Heart right ventricle (tissue), 16 donors: Measurements from ENCODE around the gene AP5M1. TPM values are rescaled to one million over a fixed set of nuclear protein-coding genes. Genes with fewer than 3 reads are reported as not detected.
"Not testable (repeated sequence)": the region's sequence is repeated elsewhere in the genome, so short reads cannot be mapped to it uniquely, and the experiment has no call there.

Experiments
- ATAC-seq, 8 donors: fragments of 200-7000 bp; cut with Tn5 transposase; one replicate each; pipeline ENCODE4 v1.9.1; 2020; ENCODE audit warnings: mild to moderate bottlenecking in 8 of 8, moderate library complexity in 8 of 8, moderate number of reproducible peaks in 1 of 8
- DNase-seq, 2 donors: peaks; one replicate each; pipeline ENCODE4 v3.0.0-alpha.2; 2020
- H3K27ac ChIP-seq, 10 donors: fragments of 200-600 bp; sonication (generic) in 2 of 10; one replicate each; pipeline versions ENCODE4 v1.5.0 to v1.8.0; 2020 to 2022; ENCODE audit warnings: mild to moderate bottlenecking in 3 of 10
- H3K27me3 ChIP-seq, 7 donors: fragments of 200-600 bp; one replicate each; pipeline ENCODE4 v1.8.0; 2021 to 2022; ENCODE audit warnings: mild to moderate bottlenecking in 2 of 7
- H3K36me3 ChIP-seq, 9 donors: fragments of 200-600 bp; sonication (generic) in 1 of 9; one replicate each; pipeline versions ENCODE4 v1.5.0 to v1.8.0; 2020 to 2022; ENCODE audit warnings: mild to moderate bottlenecking in 2 of 9
- H3K4me1 ChIP-seq, 9 donors: fragments of 200-600 bp; sonication (generic) in 1 of 9; one replicate each; pipeline versions ENCODE4 v1.5.0 to v1.8.0; 2020 to 2022; ENCODE audit warnings: mild to moderate bottlenecking in 4 of 9
- H3K4me3 ChIP-seq, 10 donors: fragments of 200-600 bp; sonication (generic) in 2 of 10; one replicate each; pipeline versions ENCODE4 v1.5.0 to v1.8.0; 2020 to 2022; ENCODE audit warnings: mild to moderate bottlenecking in 7 of 10, moderate library complexity in 2 of 10
- H3K9me3 ChIP-seq, 11 donors: fragments of 200-600 bp in 10 of 11; sonication (generic) in 2 of 11; one replicate each; pipeline versions ENCODE4 v1.5.0 to v1.8.0; 2013 to 2022; ENCODE audit warnings: mild to moderate bottlenecking in 2 of 11, control low read depth in 1 of 11, moderate library complexity in 1 of 11
- CTCF ChIP-seq, 9 donors: fragments of 200-600 bp; sonication (generic) in 2 of 9; IDR thresholded peaks; one replicate each; pipeline versions ENCODE4 v1.5.0 to v1.8.0; 2021 to 2022; ENCODE audit warnings: antibody characterized with exemption in 9 of 9, mild to moderate bottlenecking in 5 of 9, moderate library complexity in 1 of 9
- WGBS, 2 donors: extraction: QIAGEN DNeasy Blood & Tissue Kit; methylation state at CpG; one replicate each; pipeline ENCODE4 v1.1.7; 2013; ENCODE audit warnings: inconsistent platforms in 1 of 2; 5-methylcytosine and 5-hydroxymethylcytosine counted together
- intact Hi-C, 10 donors: fragments of 100-400 bp; cut with DNase I; formaldehyde crosslinking; loops; one replicate each; pipeline versions ENCODE4 v1.11.1 to v1.14.2; 2022
- long read RNA-seq, 3 donors: library from polyadenylated mRNA; unstranded; transcript quantifications; one replicate each; pipeline ENCODE4 v2.0.0, GENCODE V29; 2020 to 2021
- polyA plus RNA-seq, 2 donors: library from polyadenylated mRNA; stranded (reverse); fragments of 200-250 nt; gene quantifications; one replicate each; pipeline ENCODE4 v1.2.3, GENCODE V29; 2013
- total RNA-seq, 10 donors: library from RNA; stranded (reverse); fragmentation: NEBNext Ultra II Directional in 3 of 10; extraction: Animal tissue kit (Norgen Biotek cat#: 25700) in 3 of 10; gene quantifications; one replicate each; pipeline versions ENCODE4 v1.2.1 to v1.2.4, GENCODE V29; 2021 to 2023
- donor health status: Arrhythmogenic right ventricular cardiomyopathy.
- donor health status: ischemic (EF 13 %, LVEDD 7.1; RV severe dilation, severe dysfunction).
- donor health status: healthy with polysubstance abuse.
- donor health status: DM: no; HTN: yes; CAD: no.
- donor health status: DM: no; HTN: no; CAD: no.
- donor health status: ischemic (EF 25% LVEDD 6.9; RV normal size, moderate dysfunction).
- donor health status: ischemic (EF 25% LVEDD 5.7; RV mildly dilated, moderate dysfunction).
- donor health status: healthy.
- donor health status: DM: yes; HTN: yes; CAD: no.
- donor health status: Ischemic cardiomyopathy.
- donor health status: ischemic (EF 35%, LVEDD 5.7; RV mildly dilated, moderate dysfunction).
- donor health status: nonischemic (EF 11% LVEDD 7.7; RV severe dilation, severe dysfunction).
- donor health status: DM: yes; HTN: yes; CAD: no.
- donor health status: PGD.
- donor health status: ischemic (EF 29% LVEDD 5.4; RV normal size, mild dysfunction).
- donor health status: nonischemic (EF 23%, LVEDD 6.1; RV moderate dilation, normal function).

AP5M1 gene
- 10 to 100 TPM; 41.1 to 56.8 (median 47.8) TPM for total RNA-seq
- polyA plus RNA-seq: 10 to 100 TPM in 1 of 2 donors, 1 to 10 TPM in 1; 4.7 to 13.7 TPM
- long read RNA-seq, donor 1, full-length matches to known transcripts: 26 of 38 reads
- long read RNA-seq, donor 1, partial matches to known transcripts: 4 of 38 reads
- long read RNA-seq, donor 1, other reads (novel, unspliced or antisense): 8 of 38 reads
- long read RNA-seq, donor 2, full-length matches to known transcripts: 19 of 29 reads
- long read RNA-seq, donor 2, partial matches to known transcripts: 1 of 29 reads
- long read RNA-seq, donor 2, other reads (novel, unspliced or antisense): 9 of 29 reads
- long read RNA-seq, donor 3, full-length matches to known transcripts: 43 of 61 reads
- long read RNA-seq, donor 3, partial matches to known transcripts: 6 of 61 reads
- long read RNA-seq, donor 3, other reads (novel, unspliced or antisense): 12 of 61 reads

DNA sequence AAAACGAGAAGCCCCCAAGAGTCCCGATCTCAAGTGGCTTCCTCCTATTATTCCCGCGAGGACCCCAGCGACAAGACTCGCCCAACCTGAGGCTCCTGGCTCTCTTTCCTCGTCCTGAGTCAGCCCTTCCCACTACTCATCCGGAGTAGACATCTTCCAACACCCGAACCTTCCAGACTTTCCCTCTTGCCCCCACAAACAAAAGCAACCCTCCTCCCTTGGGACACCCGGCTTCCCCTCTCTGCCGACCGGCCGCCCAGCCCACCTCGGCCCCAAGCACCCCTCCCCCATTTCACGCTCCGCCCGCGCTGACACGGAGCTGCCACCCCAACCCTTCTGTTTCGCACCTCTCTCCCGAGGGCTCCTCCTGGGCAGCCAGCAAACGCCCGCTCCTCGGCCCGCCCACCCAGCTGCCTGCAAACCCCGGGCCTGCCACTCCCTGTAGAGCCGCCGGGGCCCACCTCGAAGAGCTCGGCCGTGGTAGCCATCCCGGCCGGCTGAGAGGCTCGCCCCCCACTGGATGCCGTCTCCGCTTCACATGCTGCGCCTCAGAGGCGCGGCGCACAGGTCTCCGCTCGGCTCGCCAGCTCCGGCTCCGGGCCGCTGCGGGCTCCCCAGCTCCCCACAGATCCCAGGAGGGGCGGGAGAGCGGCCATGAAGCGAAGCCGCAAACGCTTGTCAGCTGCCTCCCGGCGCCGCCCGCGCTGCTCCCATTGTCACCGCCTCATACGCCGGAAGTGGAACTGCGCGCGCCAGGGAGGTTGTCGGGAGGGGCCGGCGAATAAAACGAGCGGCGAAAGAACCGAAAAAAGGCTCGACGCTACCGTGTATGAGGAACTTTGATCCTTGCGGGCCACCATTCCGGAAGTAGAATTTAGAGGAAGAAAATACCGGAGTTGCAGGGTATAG is at the start of gene AP5M1, which contains the start of gene EXOC5:
TSS of gene AP5M1 (plus strand) at position 811 of the 909 bp plus-strand sequence. CDS start 344 bp downstream, outside the sequence.
TSS of gene EXOC5 (minus strand) at position 745 of the 909 bp plus-strand sequence. CDS start at position 488, 257 bp downstream.
- DNase-seq: peak; percentile 91 to 95
- peak within 1 kb of the TSS; percentile 88 to 99 (median 94) for H3K27ac ChIP-seq
- H3K4me3 ChIP-seq: peak within 1 kb of the TSS; percentile 55 to 97 (median 82)
- H3K9me3 ChIP-seq: no peaks in the 10 kb centered on the region
- 0% methylated on average over 74 to 76 of the region's 76 CpGs for WGBS, 2 donors
- peak in 3 of 9 donors; percentile 8 to 10 (median 9) for TF ChIP-seq CTCF (IDR thresholded peaks at IDR 0.05)
- peaks cover 0 to 10% (median 0%) of the 10 kb centered on the region in 9 donors for H3K36me3 ChIP-seq
- peaks cover 2 to 62% (median 50%) of the 10 kb centered on the region in 9 donors for H3K4me1 ChIP-seq
- peak; percentile 96 to 99 (median 96) for ATAC-seq
- intact Hi-C loops: loop anchor here in 1 of 10 donors (10.0 kb wide), 1 partner anchor 126 kb away; the partner anchor contains the start of gene NAA30
- H3K27me3 ChIP-seq: no peaks in the 10 kb centered on the region

DNA sequence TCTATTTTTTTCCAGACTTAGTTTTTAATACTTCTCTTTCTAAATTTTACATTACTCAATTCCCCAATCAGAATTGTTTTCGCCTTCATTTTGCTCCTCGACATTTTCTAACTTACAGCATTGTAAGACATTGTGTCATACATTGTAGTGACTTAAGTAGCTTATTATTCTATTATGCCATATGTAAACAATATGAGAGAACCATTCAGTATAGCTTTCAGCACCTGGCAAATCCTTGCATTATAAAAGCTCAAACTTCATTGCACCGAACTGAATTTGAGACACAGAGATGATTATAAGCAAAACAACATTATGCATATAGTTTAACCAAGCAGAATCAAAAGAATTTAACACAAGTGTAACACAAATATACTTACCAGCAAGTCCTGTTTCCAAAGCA is 46.8 kb upstream of the AP5M1 start:
- Histone ChIP-seq H3K4me3 (no peak overlapping the region), H3K27ac (no peak overlapping the region), H3K4me1 (no peaks in the 10 kb centered on the region), H3K27me3 (no peaks in the 10 kb centered on the region), H3K9me3 (no peaks in the 10 kb centered on the region), H3K36me3 (peaks cover 0 to 81% (median 27%) of the 10 kb centered on the region in 9 donors)
- 98% methylated on average over 3 of the region's 3 CpGs for WGBS, 2 donors
- intact Hi-C loops: loop anchor here in 1 of 10 donors (2.0 kb wide), 1 partner anchor 13 kb away; no protein-coding TSS in a partner anchor
- no peak for TF ChIP-seq CTCF (IDR thresholded peaks at IDR 0.05)
- ATAC-seq (no peak), DNase-seq (no peak)

GRCh38 chr14:57227083-57227482 is 41.7 kb upstream of the AP5M1 start:
- H3K4me3 ChIP-seq: no peak overlapping the region
- H3K4me1 ChIP-seq: no peaks in the 10 kb centered on the region
- peaks cover 0 to 82% (median 22%) of the 10 kb centered on the region in 9 donors for H3K36me3 ChIP-seq
- TF ChIP-seq CTCF (IDR thresholded peaks at IDR 0.05): no peak
- DNase-seq (no peak), ATAC-seq (no peak)
- H3K27ac ChIP-seq: no peak overlapping the region
- intact Hi-C loops: no loop called here
- WGBS, 2 donors: 86 to 87% methylated on average over 2 of the region's 2 CpGs
- no peaks in the 10 kb centered on the region for H3K27me3 ChIP-seq
- peaks cover 0 to 5% (median 0%) of the 10 kb centered on the region in 11 donors for H3K9me3 ChIP-seq

- ATAC-seq, H3K27me3 ChIP-seq, H3K4me1 ChIP-seq, H3K4me3 ChIP-seq, DNase-seq, intact Hi-C loops, H3K27ac ChIP-seq, H3K9me3 ChIP-seq: not testable (repeated sequence)
- peaks cover 0 to 84% (median 25%) of the 10 kb centered on the region in 9 donors for H3K36me3 ChIP-seq
- WGBS, 2 donors: 94 to 96% methylated on average over 2 of the region's 2 CpGs
These were observed 40.5 kb upstream of the AP5M1 start for GRCh38 chr14:57228320-57228719.
